Neural cell (in vitro differentiated cells): Measurements from ENCODE around the gene THRA. TPM values are rescaled to one million over a fixed set of nuclear protein-coding genes. Genes with fewer than 3 reads are reported as not detected.
A peak's percentile ranks its signal among the peaks of the same experiment; 100 is the strongest.

ENCODE experiments used
- H2AFZ ChIP-seq: fragments of 200-600, 300-800 bp; sonication (generic), shearing (Covaris generic); 2 replicates; pipeline ENCODE4 v1.6.0; 2014; ENCODE audit warnings: low read depth, mild to moderate bottlenecking, antibody characterized with exemption, low read length, moderate library complexity
- H3F3A ChIP-seq: fragments of 200-600 bp; shearing (Covaris generic); 2 replicates; pipeline ENCODE4 v1.6.1; 2016; ENCODE audit warnings: mild to moderate bottlenecking, moderate library complexity, mixed read lengths, antibody characterized with exemption, low read length; ENCODE audit not compliant: insufficient read depth, poor library complexity, severe bottlenecking
- H3K27ac ChIP-seq: fragments of 200-600, 300-800 bp; sonication (generic), shearing (Covaris generic); 2 replicates; pipeline ENCODE4 v1.5.1; 2014; ENCODE audit warnings: mild to moderate bottlenecking, low read length, moderate library complexity
- H3K27me3 ChIP-seq: fragments of 300-800, 200-600 bp; sonication (generic), shearing (Covaris generic); 2 replicates; pipeline ENCODE4 v1.6.0; 2014; ENCODE audit warnings: mild to moderate bottlenecking, low read depth, low read length, moderate library complexity; ENCODE audit not compliant: insufficient read depth
- H3K36me3 ChIP-seq: fragments of 300-800, 200-600 bp; sonication (generic), shearing (Covaris generic); 2 replicates; pipeline ENCODE4 v1.5.1; 2014; ENCODE audit warnings: mild to moderate bottlenecking, antibody characterized with exemption, low read length, moderate library complexity; ENCODE audit not compliant: insufficient read depth
- H3K4me2 ChIP-seq: fragments of 300-800, 200-600 bp; sonication (generic), shearing (Covaris generic); 2 replicates; pipeline ENCODE4 v1.6.0; 2014; ENCODE audit warnings: mild to moderate bottlenecking, low read length
- H3K4me3 ChIP-seq: fragments of 300-800, 200-600 bp; sonication (generic), shearing (Covaris generic); 2 replicates; pipeline ENCODE4 v1.5.1; 2014; ENCODE audit warnings: mild to moderate bottlenecking, low read length, moderate library complexity
- H3K79me2 ChIP-seq: fragments of 200-600 bp; shearing (Covaris generic); replicated peaks from 2 replicates; pipeline ENCODE4 v1.6.0; 2014; ENCODE audit warnings: mild to moderate bottlenecking, low read length, moderate library complexity; ENCODE audit not compliant: insufficient read depth
- H3K9ac ChIP-seq: fragments of 300-800, 200-600 bp; sonication (generic), shearing (Covaris generic); 2 replicates; pipeline ENCODE4 v1.6.1; 2016; ENCODE audit warnings: mild to moderate bottlenecking, low read length, mixed read lengths
- H3K9me2 ChIP-seq: fragments of 200-600 bp; shearing (Covaris generic); 2 replicates; pipeline ENCODE4 v1.6.1; 2016; ENCODE audit warnings: mild to moderate bottlenecking, low read length, mixed read lengths; ENCODE audit not compliant: insufficient read depth
- H3K9me3 ChIP-seq: fragments of 200-600, 300-800 bp; sonication (generic), shearing (Covaris generic); 2 replicates; pipeline ENCODE4 v1.6.1; 2016; ENCODE audit warnings: mild to moderate bottlenecking, mixed run types, low read length, moderate library complexity, mixed read lengths
- H4K20me1 ChIP-seq: fragments of 200-600 bp; shearing (Covaris generic); 2 replicates; pipeline ENCODE4 v1.6.1; 2016; ENCODE audit warnings: mild to moderate bottlenecking, mixed run types; ENCODE audit not compliant: insufficient read depth
- EP300 ChIP-seq: fragments of 450-650 bp; conservative IDR thresholded peaks from 2 replicates; pipeline ENCODE4 v1.6.1; 2014; ENCODE audit warnings: antibody characterized with exemption, mild to moderate bottlenecking, moderate library complexity; ENCODE audit not compliant: poor library complexity, severe bottlenecking
- MXI1 ChIP-seq: fragments of 450-650 bp; conservative IDR thresholded peaks from 2 replicates; pipeline ENCODE4 v1.6.1; 2014; ENCODE audit warnings: antibody characterized with exemption, mild to moderate bottlenecking; ENCODE audit not compliant: poor library complexity, severe bottlenecking
- POLR2AphosphoS5 ChIP-seq: IDR thresholded peaks from 2 replicates; pipeline ENCODE4 v1.6.1; 2012
- RAD21 ChIP-seq: fragments of 450-650 bp; conservative IDR thresholded peaks from 2 replicates; pipeline ENCODE4 v1.6.1; 2014; ENCODE audit warnings: antibody characterized with exemption, mild to moderate bottlenecking, moderate library complexity
- SMC3 ChIP-seq: fragments of 450-650 bp; conservative IDR thresholded peaks from 2 replicates; pipeline ENCODE4 v1.6.1; 2014; ENCODE audit warnings: antibody characterized with exemption, mild to moderate bottlenecking, moderate library complexity; ENCODE audit not compliant: poor library complexity
- TAF1 ChIP-seq: IDR thresholded peaks from 2 replicates; pipeline ENCODE4 v1.6.1; 2012; ENCODE audit warnings: low read depth
- polyA plus RNA-seq: library from polyadenylated mRNA; depleted of rRNA; stranded (reverse); fragments of >200 nt; gene quantifications from 2 replicates; pipeline ENCODE4 v1.2.3, GENCODE V29; 2014
- TF ChIP-seq, protein P1 (sequence below): fragments of 450-650 bp; IDR thresholded peaks from 2 replicates; pipeline ENCODE4 v1.5.1; 2014; ENCODE audit warnings: antibody characterized with exemption, mild to moderate bottlenecking, moderate library complexity; ENCODE audit not compliant: poor library complexity, severe bottlenecking

The THRA gene
- polyA plus RNA-seq, 1 donor from 2014 or later, result 97.2 TPM

DNA sequence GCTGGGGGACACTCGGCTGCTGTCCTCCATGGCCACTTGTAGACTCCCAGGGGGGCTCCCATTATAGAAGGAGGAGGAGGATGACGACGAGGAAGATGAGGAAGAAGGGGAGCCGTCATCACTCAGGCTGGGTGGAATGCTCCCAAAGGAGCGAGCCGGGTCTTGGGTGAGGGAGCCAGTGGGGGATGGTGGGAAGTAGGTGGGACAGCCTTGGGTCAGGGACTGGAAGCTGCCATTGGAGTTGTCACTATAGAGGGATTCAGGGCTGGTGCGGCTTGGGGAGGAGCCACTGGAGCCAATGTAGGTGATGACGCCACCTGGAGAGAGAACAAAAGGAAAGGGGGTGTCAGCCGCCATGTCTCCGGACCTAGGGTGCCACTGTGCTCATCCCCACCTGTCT lies 34.3 kb downstream of the THRA start:
- no peaks in the 10 kb centered on the region for H3K79me2 ChIP-seq
- H3K27me3 ChIP-seq, result no peaks in the 10 kb centered on the region
- no peaks in the 10 kb centered on the region for H3K9me2 ChIP-seq
- H4K20me1 ChIP-seq, result no peaks in the 10 kb centered on the region
- no peak overlapping the region for H3K27ac ChIP-seq
- no peak overlapping the region for H3K4me2 ChIP-seq
- H3K9ac ChIP-seq, result no peak overlapping the region
- H3F3A ChIP-seq, result no peaks in the 10 kb centered on the region
- H3K9me3 ChIP-seq, result no peaks in the 10 kb centered on the region
- no peak overlapping the region for H2AFZ ChIP-seq
- TF ChIP-seq POLR2AphosphoS5, result no peak
- TF ChIP-seq TAF1, result no peak
- no peak for TF ChIP-seq EP300
- TF ChIP-seq SMC3, result no peak
- H3K36me3 ChIP-seq, result no peaks in the 10 kb centered on the region
- H3K4me3 ChIP-seq, result no peak overlapping the region

DNA sequence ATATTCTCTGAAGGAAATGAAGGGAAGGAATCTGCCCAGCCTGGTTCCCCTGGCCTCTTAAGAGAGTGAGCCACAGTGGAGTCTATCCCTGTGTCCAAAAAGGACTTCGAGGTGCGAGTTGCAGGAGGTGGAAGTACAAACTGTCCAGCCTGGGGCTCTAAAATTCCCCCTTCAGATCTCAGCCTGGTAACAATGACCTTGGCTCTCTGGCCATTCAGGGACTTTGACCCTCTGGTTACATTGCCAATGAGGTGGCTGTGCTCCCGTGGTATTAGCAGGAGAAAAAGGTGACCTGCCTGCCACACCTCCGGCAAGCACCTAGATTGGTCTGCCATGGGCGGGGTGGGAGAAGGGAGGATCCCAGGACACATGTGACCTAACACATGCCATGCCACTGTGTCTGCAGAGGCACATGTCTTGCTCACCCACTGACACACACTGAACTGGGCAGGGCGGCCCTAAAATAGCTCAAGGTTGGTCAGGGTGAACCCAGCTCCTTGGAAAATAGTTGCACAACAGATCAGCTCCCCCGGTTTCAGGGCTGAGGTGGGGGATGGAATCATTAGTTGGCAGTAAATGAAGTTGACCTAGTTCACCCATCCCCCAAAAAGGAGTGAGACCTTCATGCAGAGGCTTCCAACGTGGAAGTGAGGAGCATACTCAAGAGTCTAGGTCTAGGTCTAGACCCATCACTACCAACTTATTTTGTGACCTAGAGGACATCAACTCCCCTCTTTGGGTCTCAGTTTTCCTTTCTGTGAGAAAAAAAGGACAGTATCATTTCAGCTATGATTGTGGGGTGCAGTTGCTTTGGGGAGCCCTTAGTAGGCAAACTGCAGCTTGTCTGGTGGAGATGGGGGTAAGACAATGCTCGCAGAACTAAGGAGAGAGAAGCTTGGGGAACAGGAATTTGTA lies 35.4 kb downstream of the THRA start:
- Histone ChIP-seq H2AFZ (no peak overlapping the region), H3K27ac (no peak overlapping the region), H3K27me3 (no peaks in the 10 kb centered on the region), H3K4me2 (no peak overlapping the region), H3K9me3 (no peaks in the 10 kb centered on the region), H3K9ac (no peak overlapping the region), H3K79me2 (no peaks in the 10 kb centered on the region), H4K20me1 (no peaks in the 10 kb centered on the region), H3K4me3 (peak overlapping the region; percentile 78), H3K9me2 (no peaks in the 10 kb centered on the region), H3K36me3 (no peaks in the 10 kb centered on the region), H3F3A (no peaks in the 10 kb centered on the region)
- TF ChIP-seq RAD21 (no peak), SMC3 (no peak), TAF1 (no peak)
- TF ChIP-seq, protein P1, sequence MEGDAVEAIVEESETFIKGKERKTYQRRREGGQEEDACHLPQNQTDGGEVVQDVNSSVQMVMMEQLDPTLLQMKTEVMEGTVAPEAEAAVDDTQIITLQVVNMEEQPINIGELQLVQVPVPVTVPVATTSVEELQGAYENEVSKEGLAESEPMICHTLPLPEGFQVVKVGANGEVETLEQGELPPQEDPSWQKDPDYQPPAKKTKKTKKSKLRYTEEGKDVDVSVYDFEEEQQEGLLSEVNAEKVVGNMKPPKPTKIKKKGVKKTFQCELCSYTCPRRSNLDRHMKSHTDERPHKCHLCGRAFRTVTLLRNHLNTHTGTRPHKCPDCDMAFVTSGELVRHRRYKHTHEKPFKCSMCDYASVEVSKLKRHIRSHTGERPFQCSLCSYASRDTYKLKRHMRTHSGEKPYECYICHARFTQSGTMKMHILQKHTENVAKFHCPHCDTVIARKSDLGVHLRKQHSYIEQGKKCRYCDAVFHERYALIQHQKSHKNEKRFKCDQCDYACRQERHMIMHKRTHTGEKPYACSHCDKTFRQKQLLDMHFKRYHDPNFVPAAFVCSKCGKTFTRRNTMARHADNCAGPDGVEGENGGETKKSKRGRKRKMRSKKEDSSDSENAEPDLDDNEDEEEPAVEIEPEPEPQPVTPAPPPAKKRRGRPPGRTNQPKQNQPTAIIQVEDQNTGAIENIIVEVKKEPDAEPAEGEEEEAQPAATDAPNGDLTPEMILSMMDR, result no peak

DNA sequence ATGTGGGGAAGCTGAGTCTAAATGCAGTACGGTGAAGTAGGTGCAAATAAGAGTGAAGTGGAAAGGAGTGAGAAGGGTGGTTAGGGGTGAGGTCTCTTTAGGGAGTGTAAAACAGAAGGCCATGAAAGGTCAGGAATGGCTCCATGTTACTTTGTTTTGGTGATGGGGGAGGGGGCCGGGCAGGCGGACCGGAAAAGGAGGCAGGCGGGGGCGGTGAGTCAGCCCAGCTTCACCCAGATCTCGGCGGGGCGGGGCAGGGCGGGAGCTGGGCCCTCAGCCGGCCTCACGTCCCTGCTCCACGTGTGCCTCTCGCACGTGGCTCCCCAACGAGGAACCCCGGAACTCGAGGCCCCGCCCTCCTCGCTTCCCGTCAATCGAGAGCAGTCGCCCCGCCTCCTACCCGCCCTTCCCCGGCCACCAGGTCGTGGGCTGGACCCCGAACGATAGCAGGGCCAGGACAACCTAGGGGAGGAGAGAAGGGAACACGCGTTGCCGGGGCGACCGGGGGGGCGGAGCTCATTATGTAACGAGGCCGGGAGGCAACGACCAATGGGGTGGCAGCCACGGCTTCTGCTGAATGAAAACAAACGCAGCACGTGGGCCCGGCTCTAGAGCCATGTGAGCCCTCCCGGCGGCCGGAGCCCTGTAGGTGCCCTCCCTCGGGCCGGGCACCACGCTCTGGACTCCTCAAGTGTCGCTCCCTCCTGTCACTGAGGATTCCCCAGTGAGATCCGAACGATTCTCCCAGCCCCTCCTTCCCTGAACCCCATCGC lies 36.3 kb downstream of the THRA start:
- no peaks in the 10 kb centered on the region for H3K36me3 ChIP-seq
- H4K20me1 ChIP-seq, result no peaks in the 10 kb centered on the region
- H3K4me2 ChIP-seq, result peak overlapping the region; percentile 87
- TF ChIP-seq, protein P1, result no peak
- TF ChIP-seq MXI1, result peak; percentile 92
- no peaks in the 10 kb centered on the region for H3K27me3 ChIP-seq
- H3F3A ChIP-seq, result no peaks in the 10 kb centered on the region
- H3K9me2 ChIP-seq, result no peaks in the 10 kb centered on the region
- no peak overlapping the region for H2AFZ ChIP-seq
- H3K4me3 ChIP-seq, result peak overlapping the region; percentile 78
- peak overlapping the region; percentile 55 for H3K9ac ChIP-seq
- no peaks in the 10 kb centered on the region for H3K9me3 ChIP-seq
- no peaks in the 10 kb centered on the region for H3K79me2 ChIP-seq
- H3K27ac ChIP-seq, result no peak overlapping the region
